ENCODE measurements around the gene ERAP2.

GRCh38 chr5:96909435-96909834 lies 33.1 kb downstream of the ERAP2 start:
- TF ChIP-seq CTCF (IDR thresholded peaks at IDR 0.05) (no peak), POLR2A (IDR thresholded peaks at IDR 0.05) (no peak)

Measured in heart left ventricle (tissue), 13 donors.